ENCODE results near the gene GTF3A. TPM values are rescaled to one million over a fixed set of nuclear protein-coding genes. Genes with fewer than 3 reads are reported as not detected.

Gene GTF3A
- total RNA-seq = 100 to 1,000 TPM in 6 of 7 donors, 10 to 100 TPM in 1; 90.7 to 149 (median 105) TPM
- 100 to 1,000 TPM; 230 to 275 (median 267) TPM for polyA plus RNA-seq
- long read RNA-seq, donor 1, transcript GTF3A-201 (9 exons, 1,383 nt) = major isoform, 40 of 44 reads
- long read RNA-seq, donor 1, partial matches to known transcripts = 0 of 44 reads
- long read RNA-seq, donor 1, other reads (novel, unspliced or antisense) = 0 of 44 reads
- long read RNA-seq, donor 2, transcript GTF3A-201 (9 exons, 1,383 nt) = major isoform, 39 of 49 reads
- long read RNA-seq, donor 2, partial matches to known transcripts = 7 of 49 reads
- long read RNA-seq, donor 2, other reads (novel, unspliced or antisense) = 0 of 49 reads

GRCh38 chr13:27424246-27425157 is at the start of gene GTF3A:
TSS of gene GTF3A (plus strand) at chr13:27424619.
- intact Hi-C loops (cut with DNase I; ENCODE audit: low total_unique reads) = no loop called here
- 1 to 3% (median 1%) methylated on average over 32 to 85 of the region's 85 CpGs for WGBS, 5 donors
- Histone ChIP-seq H3K27me3 (replicated peaks in 1 of 7) (no peaks in the 10 kb centered on the region), H3K9me3 (no peaks in the 10 kb centered on the region), H3K4me1 (peaks cover 14 to 58% (median 49%) of the 10 kb centered on the region in 6 donors), H3K4me3 (peak within 1 kb of the TSS; percentile 72 to 97 (median 88)), H3K27ac (peak within 1 kb of the TSS; percentile 89 to 97 (median 92)), H3K36me3 (peaks cover 0 to 26% (median 18%) of the 10 kb centered on the region in 6 donors)
- peak; percentile 96 for DNase-seq
- peak in 2 of 11 experiments; percentile 11 to 25 for TF ChIP-seq CTCF (IDR thresholded peaks at IDR 0.05 in 8 of 11, conservative IDR thresholded peaks at IDR 0.05 in 3 of 11)
- TF ChIP-seq POLR2AphosphoS5 (IDR thresholded peaks at IDR 0.05) = peak; percentile 95 to 98 (median 97)
- peak in 2 of 3 donors; percentile 42 to 79 for TF ChIP-seq POLR2A (IDR thresholded peaks at IDR 0.05)

- H3K9me3 ChIP-seq = no peaks in the 10 kb centered on the region
- 0 to 1% (median 0%) methylated on average over 7 of the region's 7 CpGs for WGBS, 5 donors
- H3K27me3 ChIP-seq (replicated peaks in 1 of 7) = peaks cover 0 to 47% (median 0%) of the 10 kb centered on the region in 7 donors
- no peak overlapping the region for H3K4me3 ChIP-seq
- no peak overlapping the region for H3K27ac ChIP-seq
- intact Hi-C loops (cut with DNase I; ENCODE audit: low total_unique reads) = loop anchor here (5.0 to 10.0 kb wide), 2 partner anchors 340 to 453 kb away; no protein-coding TSS in a partner anchor
- TF ChIP-seq POLR2AphosphoS5 (IDR thresholded peaks at IDR 0.05) = no peak
- peak; percentile 30 to 80 (median 71) for TF ChIP-seq CTCF (IDR thresholded peaks at IDR 0.05 in 8 of 11, conservative IDR thresholded peaks at IDR 0.05 in 3 of 11)
- no peak for DNase-seq
- H3K4me1 ChIP-seq = peaks cover 0 to 15% (median 8%) of the 10 kb centered on the region in 6 donors
- H3K36me3 ChIP-seq = no peaks in the 10 kb centered on the region
Measured at GRCh38 chr13:27374650-27375049, 49.8 kb upstream of the GTF3A start.

- WGBS, 5 donors = 66 to 70% (median 67%) methylated on average over 15 of the region's 15 CpGs
- H3K4me3 ChIP-seq = no peak overlapping the region
- peaks cover 0 to 52% (median 0%) of the 10 kb centered on the region in 7 donors for H3K27me3 ChIP-seq (replicated peaks in 1 of 7)
- peaks cover 0 to 15% (median 8%) of the 10 kb centered on the region in 6 donors for H3K4me1 ChIP-seq
- H3K27ac ChIP-seq = no peak overlapping the region
- intact Hi-C loops (cut with DNase I; ENCODE audit: low total_unique reads) = loop anchor here (10.0 kb wide), 1 partner anchor 339 kb away; no protein-coding TSS in a partner anchor
- TF ChIP-seq POLR2AphosphoS5 (IDR thresholded peaks at IDR 0.05) = no peak
- peak; percentile 58 to 86 (median 80) for TF ChIP-seq CTCF (IDR thresholded peaks at IDR 0.05 in 8 of 11, conservative IDR thresholded peaks at IDR 0.05 in 3 of 11)
- no peak for TF ChIP-seq POLR2A (IDR thresholded peaks at IDR 0.05)
- H3K36me3 ChIP-seq = no peaks in the 10 kb centered on the region
- H3K9me3 ChIP-seq = no peaks in the 10 kb centered on the region
- no peak for DNase-seq
Measured at GRCh38 chr13:27375686-27376326, 48.6 kb upstream of the GTF3A start.
